GM12878 (cell line): Measurements from ENCODE around the gene CCDC141. TPM values are rescaled to one million over a fixed set of nuclear protein-coding genes. Genes with fewer than 3 reads are reported as not detected.

Source experiments
- ATAC-seq: fragments of 200-7000 bp; cut with Tn5 transposase; 3 replicates; pipeline ENCODE4 v1.9.1; 2020; ENCODE audit warnings: mild to moderate bottlenecking, moderate library complexity
- BruUV-seq: library from RNA; stranded (reverse); fragments of 400-500 nt; replicated peaks from 2 replicates; lab custom pipeline; 2021; lab: Mats Ljungman, UMichigan
- CTCF ChIA-PET: fragments of 300-600 bp; sonication (Branson Sonifier 250); formaldehyde crosslinking; extraction: SDS; loops from one replicate; lab custom pipeline; 2021; ENCODE audit warnings: inconsistent platforms; lab: Yijun Ruan, JAX
- POLR2A ChIA-PET: fragments of 350-600 bp; formaldehyde crosslinking; extraction: SDS; loops from one replicate; lab custom pipeline; 2021; ENCODE audit warnings: inconsistent platforms; lab: Charles Lee
- RAD21 ChIA-PET: fragments of 300-600 bp; sonication (Branson Sonifier 250); formaldehyde crosslinking; loops from one replicate; lab custom pipeline; 2023; ENCODE audit warnings: antibody characterized with exemption; ENCODE audit not compliant: unreplicated experiment; lab: Charles Lee
- SMC1A ChIA-PET: fragments of 300-600 bp; sonication (Branson Sonifier 250); formaldehyde crosslinking; loops from one replicate; lab custom pipeline; 2023; ENCODE audit not compliant: unreplicated experiment, uncharacterized antibody; lab: Charles Lee
- DNase-seq: peaks from one replicate; pipeline ENCODE4 v3.0.0-alpha.2; 2011; ENCODE audit warnings: low read depth, low spot score
- FAIRE-seq: peaks from 3 replicates; lab custom pipeline; 2011; peaks lifted over from hg19 to GRCh38; lab: Jason Lieb, UNC
- H2AFZ ChIP-seq: 2 replicates; pipeline ENCODE4 v1.6.0; 2011; ENCODE audit warnings: low read depth, low read length, control low read depth; ENCODE audit not compliant: control insufficient read depth
- H3K27ac ChIP-seq: 2 replicates; pipeline ENCODE4 v1.5.1; 2011; ENCODE audit warnings: control low read depth; ENCODE audit not compliant: control insufficient read depth, insufficient read depth
- H3K27me3 ChIP-seq, 2 experiments: replicated peaks in 1 of 2; 2 replicates each; pipeline versions ENCODE4 v1.6.0 to v1.6.1; 2011; ENCODE audit warnings: low read length in 1 of 2; ENCODE audit not compliant: control insufficient read depth in 2 of 2, insufficient read depth in 2 of 2
- H3K36me3 ChIP-seq, 2 experiments: 2 replicates each; pipeline ENCODE4 v1.5.1; 2011; ENCODE audit warnings: low read length in 1 of 2; ENCODE audit not compliant: control insufficient read depth in 2 of 2, insufficient read depth in 2 of 2
- H3K4me1 ChIP-seq: 2 replicates; pipeline ENCODE4 v1.6.1; 2011; ENCODE audit warnings: mild to moderate bottlenecking, low read length, moderate library complexity, mixed read lengths; ENCODE audit not compliant: control insufficient read depth, insufficient read depth
- H3K4me2 ChIP-seq: 2 replicates; pipeline ENCODE4 v1.6.0; 2011; ENCODE audit warnings: control low read depth; ENCODE audit not compliant: control insufficient read depth, insufficient read depth
- H3K4me3 ChIP-seq: fragments of 200-600 bp; sonication (generic); 2 replicates; pipeline ENCODE4 v1.5.1; 2016
- H3K79me2 ChIP-seq: 2 replicates; pipeline ENCODE4 v1.6.0; 2011; ENCODE audit warnings: low read length; ENCODE audit not compliant: control insufficient read depth, insufficient read depth
- H3K9ac ChIP-seq: 2 replicates; pipeline ENCODE4 v1.8.0; 2011; ENCODE audit warnings: low read length, control low read depth, mixed read lengths; ENCODE audit not compliant: control insufficient read depth, insufficient read depth
- H3K9me3 ChIP-seq: replicated peaks from 3 replicates; pipeline ENCODE4 v1.5.1; 2011; ENCODE audit warnings: mild to moderate bottlenecking, low read length; ENCODE audit not compliant: control insufficient read depth, insufficient read depth
- H4K20me1 ChIP-seq: 2 replicates; pipeline ENCODE4 v1.6.0; 2011; ENCODE audit not compliant: control insufficient read depth, insufficient read depth
- BACH1 ChIP-seq: fragments of 450-650 bp; IDR thresholded peaks from 2 replicates; pipeline ENCODE4 v1.6.1; 2017; ENCODE audit warnings: mild to moderate bottlenecking, borderline replicate concordance
- BRCA1 ChIP-seq: IDR thresholded peaks from 2 replicates; pipeline ENCODE4 v1.6.1; 2011; ENCODE audit warnings: low read depth, low read length, improper control_type of control experiment
- CHD2 ChIP-seq: IDR thresholded peaks from 2 replicates; pipeline ENCODE4 v1.6.1; 2011; ENCODE audit warnings: low read depth, low read length, improper control_type of control experiment, borderline replicate concordance
- FOS ChIP-seq: IDR thresholded peaks from 3 replicates; pipeline ENCODE4 v1.6.1; 2011; ENCODE audit warnings: borderline replicate concordance; ENCODE audit not compliant: insufficient read length; ENCODE audit errors: extremely low read depth
- IRF4 ChIP-seq: IDR thresholded peaks from 2 replicates; pipeline ENCODE4 v1.6.1; 2011; ENCODE audit warnings: low read depth, low read length
- MTA3 ChIP-seq: IDR thresholded peaks from 2 replicates; pipeline ENCODE4 v1.6.1; 2012; ENCODE audit warnings: low read length, inconsistent platforms, borderline replicate concordance
- PKNOX1 ChIP-seq: fragments of 450-650 bp; IDR thresholded peaks from 2 replicates; pipeline ENCODE4 v1.6.1; 2016; ENCODE audit warnings: mild to moderate bottlenecking
- STAT1 ChIP-seq: fragments of 450-650 bp; conservative IDR thresholded peaks from 2 replicates; pipeline ENCODE4 v1.6.1; 2014; ENCODE audit warnings: antibody characterized with exemption, mild to moderate bottlenecking
- YBX1 ChIP-seq: fragments of 450-650 bp; IDR thresholded peaks from 2 replicates; pipeline ENCODE4 v1.6.1; 2016; ENCODE audit warnings: antibody characterized with exemption
- ZNF384 ChIP-seq: IDR thresholded peaks from 2 replicates; pipeline ENCODE4 v1.6.1; 2012; ENCODE audit warnings: low read depth, mild to moderate bottlenecking, low read length, improper control_type of control experiment, borderline replicate concordance
- WGBS: methylation state at CpG from one replicate; pipeline ENCODE4 v1.1.6; 2016; ENCODE audit warnings: low lambda C conversion rate; ENCODE audit not compliant: insufficient replicate concordance, insufficient coverage; ENCODE audit errors: missing lambda C conversion rate; 5-methylcytosine and 5-hydroxymethylcytosine counted together
- in situ Hi-C: fragments of 300-500 bp; cut with MboI; formaldehyde crosslinking; loops from 9 replicates; pipeline ENCODE4 v1.14.3; 2018; ENCODE audit warnings: mixed read lengths
- intact Hi-C: fragments of 100-400 bp; cut with micrococcal nuclease; formaldehyde crosslinking; loops from one replicate; pipeline ENCODE4 v1.14.2; 2022; ENCODE audit not compliant: unreplicated experiment
- polyA plus RNA-seq, 11 experiments: library from polyadenylated mRNA; depleted of rRNA in 4 of 11; unstranded in 6 of 11; stranded (reverse) in 5 of 11; fragments of >200 nt; fragmentation: Nextera tagmentation in 4 of 11; fragmentation: Illumina TruSeq in 1 of 11; extraction: Ambion mirVana in 4 of 11; extraction: Trizol in 1 of 11; gene quantifications; 1 replicate in 1 of 11; 2 replicates in 10 of 11; pipeline versions ENCODE4 v1.2.1 to v1.2.3, GENCODE V29; 2011 to 2016; ENCODE audit warnings: inconsistent platforms in 2 of 11, missing spikeins in 2 of 11, low read depth in 1 of 11
- total RNA-seq, 4 experiments: library from RNA; depleted of rRNA in 3 of 4; stranded (reverse); fragments of >200 nt in 3 of 4; fragmentation: Illumina TruSeq in 1 of 4; extraction: Trizol in 1 of 4; gene quantifications; 2 replicates each; pipeline versions ENCODE4 v1.2.1 to v1.2.3, GENCODE V29; 2013 to 2021
- TF ChIP-seq, protein P1 (sequence below): fragments of 150-350 bp; IDR thresholded peaks from 2 replicates; pipeline ENCODE4 v1.6.1; 2014; ENCODE audit warnings: mild to moderate bottlenecking, low read depth, low read length
- TF ChIP-seq, protein P2 (sequence below): fragments of 450-650 bp; IDR thresholded peaks from 2 replicates; pipeline ENCODE4 v1.6.1; 2018; ENCODE audit warnings: mild to moderate bottlenecking, low read depth, moderate library complexity; ENCODE audit not compliant: partially characterized antibody
- TF ChIP-seq, protein P3 (sequence below): fragments of 450-650 bp; formaldehyde crosslinking; IDR thresholded peaks from 2 replicates; pipeline ENCODE4 v1.4.0; 2020; ENCODE audit warnings: mild to moderate bottlenecking, moderate library complexity

The CCDC141 gene
- total and polyA plus RNA-seq, 10 of the 15 experiments (the other 5 are each of a cell fraction or from before 2014, with no cell fraction given) = 0.84 to 12.5 (median 3.6) TPM

- FAIRE-seq (peak; percentile 74), ATAC-seq (peak; percentile 94), DNase-seq (peak; percentile 88)
- Histone ChIP-seq H3K27ac (peak overlapping the region; percentile 95), H4K20me1 (no peaks in the 10 kb centered on the region), H3K79me2 (no peaks in the 10 kb centered on the region; the same call in 1 of the 2 replicates), H2AFZ (peak overlapping the region; percentile 73), H3K9ac (peak overlapping the region; percentile 75), H3K4me3 (peak overlapping the region; percentile 46), H3K4me2 (peak overlapping the region; percentile 98), H3K4me1 (peaks cover 15% of the 10 kb centered on the region), H3K27me3 (no peaks in the 10 kb centered on the region), H3K36me3 (no peaks in the 10 kb centered on the region), H3K9me3 (peaks cover 16% of the 10 kb centered on the region)
- ChIA-PET POLR2A (interaction anchor here (0.5 to 4.8 kb wide), 9 partner anchors 10 to 96 kb away, joined by 3 to 49 read pairs (median 6); partner anchors contain the start of gene CCDC141), CTCF (interaction anchor here (0.7 to 3.8 kb wide), 11 partner anchors 9 to 104 kb away, joined by 3 to 66 read pairs (median 5); partner anchors contain the start of gene CCDC141), RAD21 (interaction anchor here (0.7 to 5.2 kb wide), 16 partner anchors 9 to 220 kb away, joined by 3 to 101 read pairs (median 5); partner anchors contain the start of gene CCDC141), SMC1A (interaction anchor here (0.7 to 5.3 kb wide), 19 partner anchors 9 to 232 kb away, joined by 3 to 142 read pairs (median 5); partner anchors contain the start of gene CCDC141)
- WGBS = 0% methylated on average over 2 of the region's 2 CpGs
- in situ Hi-C loops = no loop called here
- intact Hi-C loops = loop anchor here (1.0 to 5.0 kb wide), 3 partner anchors 10 to 230 kb away; partner anchors contain the start of gene SESTD1
- no TSS peak for BruUV-seq
- TF ChIP-seq BRCA1 = no peak
- TF ChIP-seq MTA3 = peak; percentile 79
- TF ChIP-seq, protein P1, sequence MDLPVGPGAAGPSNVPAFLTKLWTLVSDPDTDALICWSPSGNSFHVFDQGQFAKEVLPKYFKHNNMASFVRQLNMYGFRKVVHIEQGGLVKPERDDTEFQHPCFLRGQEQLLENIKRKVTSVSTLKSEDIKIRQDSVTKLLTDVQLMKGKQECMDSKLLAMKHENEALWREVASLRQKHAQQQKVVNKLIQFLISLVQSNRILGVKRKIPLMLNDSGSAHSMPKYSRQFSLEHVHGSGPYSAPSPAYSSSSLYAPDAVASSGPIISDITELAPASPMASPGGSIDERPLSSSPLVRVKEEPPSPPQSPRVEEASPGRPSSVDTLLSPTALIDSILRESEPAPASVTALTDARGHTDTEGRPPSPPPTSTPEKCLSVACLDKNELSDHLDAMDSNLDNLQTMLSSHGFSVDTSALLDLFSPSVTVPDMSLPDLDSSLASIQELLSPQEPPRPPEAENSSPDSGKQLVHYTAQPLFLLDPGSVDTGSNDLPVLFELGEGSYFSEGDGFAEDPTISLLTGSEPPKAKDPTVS = no peak
- peak; percentile 24; the same call in 1 of the 2 replicates for TF ChIP-seq PKNOX1
- TF ChIP-seq FOS = no peak
- 0 out of 2 replicates have a peak, but pooled peaks have one; percentile 41 for TF ChIP-seq IRF4
- no peak for TF ChIP-seq STAT1
- no peak for TF ChIP-seq BACH1
- TF ChIP-seq, protein P2, sequence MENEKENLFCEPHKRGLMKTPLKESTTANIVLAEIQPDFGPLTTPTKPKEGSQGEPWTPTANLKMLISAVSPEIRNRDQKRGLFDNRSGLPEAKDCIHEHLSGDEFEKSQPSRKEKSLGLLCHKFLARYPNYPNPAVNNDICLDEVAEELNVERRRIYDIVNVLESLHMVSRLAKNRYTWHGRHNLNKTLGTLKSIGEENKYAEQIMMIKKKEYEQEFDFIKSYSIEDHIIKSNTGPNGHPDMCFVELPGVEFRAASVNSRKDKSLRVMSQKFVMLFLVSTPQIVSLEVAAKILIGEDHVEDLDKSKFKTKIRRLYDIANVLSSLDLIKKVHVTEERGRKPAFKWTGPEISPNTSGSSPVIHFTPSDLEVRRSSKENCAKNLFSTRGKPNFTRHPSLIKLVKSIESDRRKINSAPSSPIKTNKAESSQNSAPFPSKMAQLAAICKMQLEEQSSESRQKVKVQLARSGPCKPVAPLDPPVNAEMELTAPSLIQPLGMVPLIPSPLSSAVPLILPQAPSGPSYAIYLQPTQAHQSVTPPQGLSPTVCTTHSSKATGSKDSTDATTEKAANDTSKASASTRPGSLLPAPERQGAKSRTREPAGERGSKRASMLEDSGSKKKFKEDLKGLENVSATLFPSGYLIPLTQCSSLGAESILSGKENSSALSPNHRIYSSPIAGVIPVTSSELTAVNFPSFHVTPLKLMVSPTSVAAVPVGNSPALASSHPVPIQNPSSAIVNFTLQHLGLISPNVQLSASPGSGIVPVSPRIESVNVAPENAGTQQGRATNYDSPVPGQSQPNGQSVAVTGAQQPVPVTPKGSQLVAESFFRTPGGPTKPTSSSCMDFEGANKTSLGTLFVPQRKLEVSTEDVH = no peak
- TF ChIP-seq, protein P3, sequence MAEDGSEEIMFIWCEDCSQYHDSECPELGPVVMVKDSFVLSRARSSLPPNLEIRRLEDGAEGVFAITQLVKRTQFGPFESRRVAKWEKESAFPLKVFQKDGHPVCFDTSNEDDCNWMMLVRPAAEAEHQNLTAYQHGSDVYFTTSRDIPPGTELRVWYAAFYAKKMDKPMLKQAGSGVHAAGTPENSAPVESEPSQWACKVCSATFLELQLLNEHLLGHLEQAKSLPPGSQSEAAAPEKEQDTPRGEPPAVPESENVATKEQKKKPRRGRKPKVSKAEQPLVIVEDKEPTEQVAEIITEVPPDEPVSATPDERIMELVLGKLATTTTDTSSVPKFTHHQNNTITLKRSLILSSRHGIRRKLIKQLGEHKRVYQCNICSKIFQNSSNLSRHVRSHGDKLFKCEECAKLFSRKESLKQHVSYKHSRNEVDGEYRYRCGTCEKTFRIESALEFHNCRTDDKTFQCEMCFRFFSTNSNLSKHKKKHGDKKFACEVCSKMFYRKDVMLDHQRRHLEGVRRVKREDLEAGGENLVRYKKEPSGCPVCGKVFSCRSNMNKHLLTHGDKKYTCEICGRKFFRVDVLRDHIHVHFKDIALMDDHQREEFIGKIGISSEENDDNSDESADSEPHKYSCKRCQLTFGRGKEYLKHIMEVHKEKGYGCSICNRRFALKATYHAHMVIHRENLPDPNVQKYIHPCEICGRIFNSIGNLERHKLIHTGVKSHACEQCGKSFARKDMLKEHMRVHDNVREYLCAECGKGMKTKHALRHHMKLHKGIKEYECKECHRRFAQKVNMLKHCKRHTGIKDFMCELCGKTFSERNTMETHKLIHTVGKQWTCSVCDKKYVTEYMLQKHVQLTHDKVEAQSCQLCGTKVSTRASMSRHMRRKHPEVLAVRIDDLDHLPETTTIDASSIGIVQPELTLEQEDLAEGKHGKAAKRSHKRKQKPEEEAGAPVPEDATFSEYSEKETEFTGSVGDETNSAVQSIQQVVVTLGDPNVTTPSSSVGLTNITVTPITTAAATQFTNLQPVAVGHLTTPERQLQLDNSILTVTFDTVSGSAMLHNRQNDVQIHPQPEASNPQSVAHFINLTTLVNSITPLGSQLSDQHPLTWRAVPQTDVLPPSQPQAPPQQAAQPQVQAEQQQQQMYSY (CRISPR knock-in tag) = no peak
- no peak for TF ChIP-seq YBX1
- peak; percentile 79 for TF ChIP-seq ZNF384
- no peak for TF ChIP-seq CHD2
Measured at GRCh38 chr2:179031731-179032408, 18.1 kb downstream of the CCDC141 start.
